Stimulated activated CD4-positive, alpha-beta T cell treated with anti-CD3 and anti-CD28 coated beads, Interleukin-4, amount 100 ng/mL, for 1 hour (primary cell): ENCODE data around the gene CACNA2D3.

Source experiments
- DNase-seq: peaks from one replicate; pipeline ENCODE4 v3.0.0-alpha.2; 2020

The CACNA2D3 gene

DNA sequence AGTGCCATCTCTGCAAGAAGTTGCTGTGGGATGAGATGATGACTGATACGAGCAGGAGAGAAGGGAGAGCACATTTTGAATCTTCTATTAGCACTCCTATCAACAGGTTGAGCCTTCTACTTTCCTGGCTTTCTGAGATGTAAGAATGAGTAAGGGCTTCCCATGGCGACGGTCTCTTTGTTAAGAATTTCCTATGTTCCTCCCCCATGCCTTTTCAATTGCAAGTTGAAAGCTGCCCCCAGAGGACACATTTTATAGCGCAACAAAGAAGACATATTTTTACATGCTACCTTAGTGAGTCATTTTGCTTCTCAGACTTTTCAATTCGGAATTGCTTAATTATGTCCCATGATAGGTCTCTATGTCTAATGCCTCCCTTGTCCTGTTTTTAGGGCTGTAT, 876.8 kb downstream of the CACNA2D3 start:
- DNase-seq, result no peak

- no peak for DNase-seq
These were observed 877.5 kb downstream of the CACNA2D3 start for GRCh38 chr3:54999811-55000210.

DNA sequence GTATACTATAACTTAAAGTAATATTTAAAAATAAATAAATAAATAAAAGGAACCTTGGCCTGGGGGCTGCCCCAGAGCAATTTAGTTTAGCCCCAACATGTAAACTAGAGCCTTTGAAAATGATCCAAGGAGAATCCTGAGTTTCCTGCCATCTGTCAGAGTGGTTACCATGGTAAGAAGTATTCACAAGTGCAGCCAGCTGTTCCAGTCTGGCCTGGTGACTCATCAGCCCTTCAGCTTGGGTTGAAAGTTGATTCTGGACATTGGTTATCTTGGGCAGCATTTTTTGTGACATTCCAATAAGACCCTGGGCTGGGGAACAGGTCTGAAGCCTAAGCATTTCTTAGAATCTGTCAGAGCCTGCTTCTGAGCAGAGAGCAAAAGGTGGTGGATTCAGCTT, 878.2 kb downstream of the CACNA2D3 start:
- DNase-seq, result no peak

- DNase-seq, result no peak
These were observed 878.6 kb downstream of the CACNA2D3 start for GRCh38 chr3:55000953-55001352.

- no peak for DNase-seq
These were observed 880.1 kb downstream of the CACNA2D3 start for GRCh38 chr3:55002416-55002930.

DNA sequence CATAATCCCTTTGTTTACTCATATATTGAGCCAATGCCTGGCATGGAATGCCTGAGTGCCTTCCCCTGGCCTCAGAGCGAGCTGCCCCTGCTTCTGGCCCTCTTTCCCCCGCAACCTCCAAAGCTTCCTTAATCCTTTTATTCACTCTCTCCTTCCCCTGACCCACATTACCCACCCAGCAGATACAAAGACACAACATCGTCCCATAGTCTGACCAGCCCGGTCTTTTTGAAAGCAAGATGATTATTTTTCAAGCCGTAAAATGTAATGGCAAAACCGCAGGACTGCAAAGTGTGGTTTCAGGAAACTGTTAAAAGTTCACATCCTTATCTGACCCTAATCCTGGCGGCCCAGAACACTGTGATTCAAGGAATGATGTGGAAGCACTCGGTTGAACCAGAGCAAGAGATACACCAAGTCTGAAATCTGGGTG, 883.9 kb downstream of the CACNA2D3 start:
- DNase-seq, result no peak

GRCh38 chr3:55007971-55008370, 885.6 kb downstream of the CACNA2D3 start:
- DNase-seq, result no peak

DNA sequence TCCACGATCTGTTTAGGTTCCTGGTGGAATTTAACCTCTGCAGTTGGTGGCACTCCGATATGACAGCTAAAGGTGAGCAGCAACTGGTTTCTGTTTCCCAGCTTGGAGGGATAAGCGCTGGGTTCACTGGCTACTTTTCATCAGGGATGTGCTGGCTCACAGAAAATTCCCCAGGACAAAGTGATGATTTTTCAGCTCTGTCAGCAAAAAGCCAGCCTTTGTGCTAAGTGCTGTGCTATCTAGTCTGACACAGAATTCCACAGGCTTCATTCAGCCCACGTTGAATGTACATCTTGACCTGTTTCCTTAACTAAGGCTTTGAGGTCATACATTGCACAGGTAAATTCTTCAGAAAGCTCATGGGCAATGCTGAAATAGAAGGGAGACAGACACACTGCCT, 887.0 kb downstream of the CACNA2D3 start:
- DNase-seq, result no peak

- no peak for DNase-seq
These were observed 889.7 kb downstream of the CACNA2D3 start for GRCh38 chr3:55012091-55012490.

GRCh38 chr3:55013145-55013925, 891.0 kb downstream of the CACNA2D3 start:
- no peak for DNase-seq

DNA sequence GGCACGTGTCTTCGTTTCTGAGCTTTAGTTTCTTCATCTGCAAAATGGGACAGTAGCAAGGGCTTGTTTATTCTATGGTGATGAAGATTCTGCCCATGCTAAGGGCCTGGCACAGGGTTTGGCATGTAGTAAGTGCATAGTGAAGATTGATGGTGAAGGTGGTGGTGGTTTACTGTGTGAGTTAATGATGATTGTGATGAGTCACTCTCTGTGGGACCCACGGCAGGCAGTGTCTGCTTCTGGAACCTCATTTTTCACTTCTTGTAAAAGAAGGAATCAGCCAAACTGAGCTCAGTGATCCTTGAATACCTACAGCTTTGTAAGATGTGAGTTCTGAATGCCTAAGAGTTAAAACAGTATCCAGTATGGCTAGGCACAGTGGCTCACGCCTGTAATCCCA, 891.7 kb downstream of the CACNA2D3 start:
- DNase-seq, result no peak

GRCh38 chr3:55014906-55015305, 892.6 kb downstream of the CACNA2D3 start:
- DNase-seq, result no peak

GRCh38 chr3:55017876-55018275, 895.5 kb downstream of the CACNA2D3 start:
- DNase-seq, result no peak

GRCh38 chr3:55030938-55031337, 908.6 kb downstream of the CACNA2D3 start:
- no peak for DNase-seq

GRCh38 chr3:55036883-55037577, 914.7 kb downstream of the CACNA2D3 start:
- DNase-seq, result no peak

DNA sequence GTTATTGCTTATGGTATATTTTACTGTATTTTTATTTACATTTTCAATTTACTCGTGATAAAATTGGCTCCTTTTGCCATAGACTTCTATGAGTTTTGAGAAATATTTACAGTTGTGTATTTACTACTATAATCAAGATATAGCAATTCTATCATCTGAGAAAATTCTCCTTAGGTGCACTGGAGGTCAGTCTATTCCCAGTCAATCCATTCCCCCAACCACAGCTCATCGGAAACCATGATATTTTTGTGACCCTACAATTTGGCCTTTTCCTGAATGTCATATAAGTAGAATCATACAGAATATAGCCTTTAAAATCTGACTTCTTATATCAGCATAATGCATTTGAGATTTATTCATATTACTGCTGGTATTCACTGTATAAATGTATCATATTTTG, 920.2 kb downstream of the CACNA2D3 start:
- no peak for DNase-seq

GRCh38 chr3:55044486-55044885, 922.1 kb downstream of the CACNA2D3 start:
- no peak for DNase-seq

DNA sequence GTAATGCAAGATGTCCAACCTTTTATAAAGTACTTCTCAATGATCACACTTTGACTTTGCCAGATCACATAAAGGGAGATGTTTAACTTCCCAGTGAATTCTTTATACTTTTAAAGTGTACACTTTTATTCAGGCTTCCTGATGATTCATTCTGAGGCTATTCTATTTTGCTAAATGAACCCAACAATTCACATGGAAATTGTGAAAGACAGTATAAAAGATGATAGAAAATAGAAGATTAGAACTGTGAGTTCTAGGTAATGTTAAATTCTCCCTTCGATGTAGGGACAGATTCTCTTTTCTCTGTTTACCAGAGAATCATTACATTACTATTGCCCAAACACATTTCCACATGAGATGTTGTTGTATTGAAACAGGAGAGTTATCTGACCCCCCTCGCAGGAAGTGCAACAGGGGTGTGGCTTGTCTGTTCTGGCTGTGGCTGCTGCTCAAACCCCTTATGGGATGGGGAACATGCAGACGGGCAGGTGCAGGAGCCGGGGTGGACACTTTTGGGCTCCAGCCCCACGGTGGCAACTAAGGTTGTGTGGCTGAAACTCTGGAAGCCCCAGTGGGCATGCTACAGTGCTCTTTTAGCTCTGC, 936.8 kb downstream of the CACNA2D3 start:
- no peak for DNase-seq

DNA sequence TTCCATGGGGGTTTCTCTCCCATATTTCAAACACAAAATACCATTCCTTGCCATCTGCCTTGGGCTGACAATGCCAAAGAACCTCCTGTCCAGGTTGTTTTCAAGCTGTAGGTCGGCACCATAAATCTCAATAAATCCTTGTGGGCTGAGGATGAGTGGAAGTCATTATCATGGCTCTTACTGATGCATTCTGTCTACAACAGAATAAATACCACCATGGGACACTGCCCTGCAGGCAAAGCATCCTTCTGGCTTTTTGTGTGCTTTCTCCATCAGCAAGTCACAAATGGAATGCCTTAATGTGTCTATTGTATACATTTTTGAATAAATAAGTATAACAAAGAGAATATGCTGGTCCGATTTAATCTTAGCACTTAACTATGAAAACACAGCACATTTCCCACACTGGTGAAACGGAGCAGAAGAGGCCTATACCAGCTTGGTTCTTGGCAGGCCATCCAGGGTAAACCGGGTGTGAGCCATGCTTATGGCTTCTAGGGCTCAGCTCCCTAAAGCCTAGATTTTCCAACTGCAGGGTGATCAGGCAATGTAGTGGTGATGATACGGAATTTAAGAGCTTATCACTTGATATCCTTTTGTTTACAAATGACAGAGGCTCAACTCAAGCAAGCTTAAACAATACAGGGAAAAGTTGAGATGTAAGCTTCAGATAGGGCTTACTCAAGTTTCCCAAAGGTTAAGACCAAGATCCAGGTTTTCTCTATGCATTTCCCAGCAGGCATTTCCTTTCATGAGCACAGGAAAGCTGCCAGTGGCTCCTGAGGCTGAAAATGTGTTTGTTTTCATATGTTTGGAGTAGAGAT, 938.8 kb downstream of the CACNA2D3 start:
- DNase-seq, result no peak

DNA sequence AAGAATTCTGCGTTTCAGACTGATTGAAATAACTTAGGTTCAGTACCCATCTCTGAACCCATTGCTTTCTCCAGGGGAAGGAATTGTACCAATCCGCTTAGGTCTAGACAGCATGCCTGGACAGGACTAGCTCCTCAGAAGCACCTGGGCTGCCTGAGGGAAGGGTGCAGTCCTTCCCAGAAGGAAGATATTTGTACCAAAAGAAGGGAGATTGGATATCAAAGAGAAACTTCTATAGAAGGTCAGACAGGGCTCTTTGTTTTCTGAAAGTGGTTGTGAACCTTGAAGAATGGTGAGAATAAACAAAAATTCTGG, 939.3 kb downstream of the CACNA2D3 start:
- no peak for DNase-seq

- DNase-seq, result no peak
These were observed 941.8 kb downstream of the CACNA2D3 start for GRCh38 chr3:55064164-55064563.

GRCh38 chr3:55065331-55065730, 943.0 kb downstream of the CACNA2D3 start:
- DNase-seq, result no peak

DNA sequence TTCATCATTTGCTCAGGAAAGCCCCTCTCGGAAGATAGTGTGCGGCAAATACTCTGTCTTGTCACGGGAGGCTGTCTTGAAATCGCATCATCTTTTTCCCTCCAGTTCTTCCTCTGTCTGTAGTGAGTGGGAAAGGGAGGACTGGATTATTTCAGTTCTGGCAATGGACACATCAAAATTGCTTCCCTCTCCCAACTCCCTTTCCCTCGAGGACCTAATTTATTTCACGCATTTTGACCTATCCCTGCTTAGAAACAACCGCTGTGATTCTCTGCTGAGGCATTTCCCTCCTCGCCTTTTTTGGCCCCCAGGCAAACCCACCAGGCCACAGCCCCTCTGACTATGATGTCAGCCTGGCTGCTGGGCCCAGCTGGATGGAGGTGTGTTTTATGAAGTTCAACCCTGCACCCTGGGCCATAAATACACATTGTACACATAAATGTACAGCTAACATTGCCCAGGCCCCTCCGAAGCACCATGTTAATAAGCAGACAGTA, 944.2 kb downstream of the CACNA2D3 start:
- no peak for DNase-seq
